Peyer's patch (tissue), 4 donors: ENCODE results near the gene KCNQ2.

Experiments used
- CTCF ChIP-seq, 6 experiments: fragments of 450-650 bp in 4 of 6; fragments of 200-600 bp in 2 of 6; sonication (generic) in 1 of 6; IDR thresholded peaks; one replicate each; pipeline ENCODE4 v1.5.1; 2017 to 2019; ENCODE audit warnings: antibody characterized with exemption in 6 of 6, mild to moderate bottlenecking in 3 of 6, moderate library complexity in 1 of 6
- POLR2A ChIP-seq, 2 donors: fragments of 450-650 bp; IDR thresholded peaks; one replicate each; pipeline ENCODE4 v1.5.1; 2017; ENCODE audit warnings: antibody characterized with exemption in 2 of 2, mild to moderate bottlenecking in 2 of 2, moderate library complexity in 2 of 2

GRCh38 chr20:63416631-63417030, 55.8 kb downstream of the KCNQ2 start:
- TF ChIP-seq CTCF (IDR thresholded peaks at IDR 0.05) (no peak), POLR2A (IDR thresholded peaks at IDR 0.05) (no peak)
